DOHH2 (cell line): Measurements from ENCODE around the gene GRK1.

Source experiments
- H3F3A ChIP-seq: fragments of 200-600 bp; sonication (generic), shearing (Covaris generic); 2 replicates; pipeline ENCODE4 v1.6.0; 2016; ENCODE audit warnings: antibody characterized with exemption, mild to moderate bottlenecking; ENCODE audit not compliant: control insufficient read depth, insufficient read depth
- H3K27ac ChIP-seq: fragments of 200-600 bp; sonication (generic); 2 replicates; pipeline ENCODE4 v1.5.1; 2014; ENCODE audit warnings: low read depth, mild to moderate bottlenecking, low read length, moderate library complexity
- H3K27me3 ChIP-seq: fragments of 200-600 bp; sonication (generic); 2 replicates; pipeline ENCODE4 v1.6.1; 2014; ENCODE audit warnings: mild to moderate bottlenecking, low read length, mixed read lengths; ENCODE audit not compliant: control insufficient read depth
- H3K36me3 ChIP-seq: fragments of 200-600 bp; sonication (generic); 2 replicates; pipeline ENCODE4 v1.6.1; 2014; ENCODE audit warnings: mild to moderate bottlenecking, low read length, moderate library complexity, mixed read lengths; ENCODE audit not compliant: control insufficient read depth
- H3K4me1 ChIP-seq: fragments of 200-600 bp; sonication (generic); 2 replicates; pipeline ENCODE4 v1.6.1; 2014; ENCODE audit warnings: mild to moderate bottlenecking, low read length, mixed read lengths; ENCODE audit not compliant: control insufficient read depth
- H3K4me2 ChIP-seq: fragments of 200-600 bp; sonication (generic); 2 replicates; pipeline ENCODE4 v1.6.0; 2014; ENCODE audit warnings: mild to moderate bottlenecking, low read length, moderate library complexity
- H3K4me3 ChIP-seq: fragments of 200-600 bp; sonication (generic); 2 replicates; pipeline ENCODE4 v1.5.1; 2014; ENCODE audit warnings: mild to moderate bottlenecking, low read length, mixed read lengths
- H3K79me2 ChIP-seq: fragments of 200-600 bp; sonication (generic); 2 replicates; pipeline ENCODE4 v1.6.1; 2014; ENCODE audit warnings: mild to moderate bottlenecking, low read length, mixed read lengths; ENCODE audit not compliant: control insufficient read depth
- H3K9me2 ChIP-seq: fragments of 200-600 bp; sonication (generic); replicated peaks from 2 replicates; pipeline ENCODE4 v1.6.1; 2014; ENCODE audit warnings: mild to moderate bottlenecking, low read length, mixed read lengths; ENCODE audit not compliant: control insufficient read depth
- H3K9me3 ChIP-seq: fragments of 200-600 bp; sonication (generic); 2 replicates; pipeline ENCODE4 v1.6.1; 2014; ENCODE audit warnings: antibody characterized with exemption, low read length, mixed read lengths; ENCODE audit not compliant: control insufficient read depth, insufficient read depth
- H4K20me1 ChIP-seq: fragments of 200-600 bp; sonication (generic); 2 replicates; pipeline ENCODE4 v1.6.0; 2014; ENCODE audit warnings: low read depth, mild to moderate bottlenecking, antibody characterized with exemption, low read length, moderate library complexity; ENCODE audit not compliant: control insufficient read depth, insufficient read depth
- CTCF ChIP-seq: fragments of 200-600 bp; sonication (generic); IDR thresholded peaks from one replicate; pipeline ENCODE4 v1.5.1; 2014; ENCODE audit warnings: antibody characterized with exemption, mild to moderate bottlenecking, low read depth, low read length; ENCODE audit not compliant: poor library complexity, severe bottlenecking
- EZH2phosphoT487 ChIP-seq: fragments of 200-600 bp; sonication (generic); IDR thresholded peaks from 2 replicates; pipeline ENCODE4 v1.6.1; 2017; ENCODE audit warnings: borderline replicate concordance, mild to moderate bottlenecking, antibody characterized with exemption, low read length, moderate library complexity, mixed read lengths

GRK1 gene

GRCh38 chr13:113776231-113777125 lies 109.5 kb downstream of the GRK1 start:
- Histone ChIP-seq H4K20me1 (no peaks in the 10 kb centered on the region), H3F3A (no peaks in the 10 kb centered on the region), H3K4me1 (no peaks in the 10 kb centered on the region), H3K9me3 (no peaks in the 10 kb centered on the region; the same call in 1 of the 2 replicates), H3K27me3 (peaks cover 6% of the 10 kb centered on the region; the same call in 1 of the 2 replicates), H3K4me3 (no peak overlapping the region), H3K79me2 (no peaks in the 10 kb centered on the region), H3K27ac (no peak overlapping the region), H3K9me2 (no peaks in the 10 kb centered on the region), H3K36me3 (no peaks in the 10 kb centered on the region), H3K4me2 (no peak overlapping the region)
- no peak for TF ChIP-seq CTCF

GRCh38 chr13:113777311-113778260 lies 110.6 kb downstream of the GRK1 start:
- Histone ChIP-seq H4K20me1 (no peaks in the 10 kb centered on the region), H3K36me3 (no peaks in the 10 kb centered on the region), H3K4me1 (no peaks in the 10 kb centered on the region), H3F3A (no peaks in the 10 kb centered on the region), H3K9me2 (no peaks in the 10 kb centered on the region), H3K27me3 (peaks cover 6% of the 10 kb centered on the region; the same call in 1 of the 2 replicates), H3K4me2 (no peak overlapping the region), H3K4me3 (no peak overlapping the region), H3K9me3 (no peaks in the 10 kb centered on the region; the same call in 1 of the 2 replicates), H3K27ac (no peak overlapping the region), H3K79me2 (no peaks in the 10 kb centered on the region)
- TF ChIP-seq CTCF, result no peak
- no peak for TF ChIP-seq EZH2phosphoT487

- Histone ChIP-seq H3K9me2 (no peaks in the 10 kb centered on the region), H3K27me3 (peaks cover 6% of the 10 kb centered on the region; the same call in 1 of the 2 replicates), H3K4me1 (no peaks in the 10 kb centered on the region), H3K4me3 (no peak overlapping the region), H3K79me2 (no peaks in the 10 kb centered on the region), H3K27ac (no peak overlapping the region), H3K4me2 (no peak overlapping the region), H3F3A (no peaks in the 10 kb centered on the region), H3K36me3 (no peaks in the 10 kb centered on the region), H3K9me3 (no peaks in the 10 kb centered on the region), H4K20me1 (no peaks in the 10 kb centered on the region)
- TF ChIP-seq CTCF (no peak), EZH2phosphoT487 (no peak)
Measured at GRCh38 chr13:113781571-113781970, 114.6 kb downstream of the GRK1 start.
